SK-N-SH (cell line): ENCODE data around the gene RREB1.

Experiments used
- MXI1 ChIP-seq: IDR thresholded peaks from 2 replicates; pipeline ENCODE4 v1.6.1; 2012; ENCODE audit warnings: mild to moderate bottlenecking, low read depth, low read length, improper control_type of control experiment
- NRF1 ChIP-seq: IDR thresholded peaks from 2 replicates; pipeline ENCODE4 v1.6.1; 2012; ENCODE audit warnings: low read depth, mild to moderate bottlenecking, low read length
- RCOR1 ChIP-seq: fragments of 150-350 bp; IDR thresholded peaks from 2 replicates; pipeline ENCODE4 v1.6.1; 2017; ENCODE audit warnings: antibody characterized with exemption, low read length
- RFX5 ChIP-seq: IDR thresholded peaks from 2 replicates; pipeline ENCODE4 v1.6.1; 2012; ENCODE audit warnings: mild to moderate bottlenecking, improper control_type of control experiment, low read length
- TCF12 ChIP-seq: IDR thresholded peaks from 2 replicates; pipeline ENCODE4 v1.4.0; 2012
- TF ChIP-seq, protein P1 (sequence below): fragments of 200-600 bp; sonication (generic); IDR thresholded peaks from 2 replicates; pipeline ENCODE4 v1.6.1; 2017; ENCODE audit warnings: antibody characterized with exemption, mild to moderate bottlenecking, moderate library complexity
- TF ChIP-seq, protein P2 (sequence below): IDR thresholded peaks from 2 replicates; pipeline ENCODE4; 2012
- TF ChIP-seq, protein P3 (sequence below): fragments of 150-350 bp; IDR thresholded peaks from 2 replicates; pipeline ENCODE4 v1.6.1; 2017; ENCODE audit warnings: antibody characterized with exemption, low read length, low read depth, borderline replicate concordance

DNA sequence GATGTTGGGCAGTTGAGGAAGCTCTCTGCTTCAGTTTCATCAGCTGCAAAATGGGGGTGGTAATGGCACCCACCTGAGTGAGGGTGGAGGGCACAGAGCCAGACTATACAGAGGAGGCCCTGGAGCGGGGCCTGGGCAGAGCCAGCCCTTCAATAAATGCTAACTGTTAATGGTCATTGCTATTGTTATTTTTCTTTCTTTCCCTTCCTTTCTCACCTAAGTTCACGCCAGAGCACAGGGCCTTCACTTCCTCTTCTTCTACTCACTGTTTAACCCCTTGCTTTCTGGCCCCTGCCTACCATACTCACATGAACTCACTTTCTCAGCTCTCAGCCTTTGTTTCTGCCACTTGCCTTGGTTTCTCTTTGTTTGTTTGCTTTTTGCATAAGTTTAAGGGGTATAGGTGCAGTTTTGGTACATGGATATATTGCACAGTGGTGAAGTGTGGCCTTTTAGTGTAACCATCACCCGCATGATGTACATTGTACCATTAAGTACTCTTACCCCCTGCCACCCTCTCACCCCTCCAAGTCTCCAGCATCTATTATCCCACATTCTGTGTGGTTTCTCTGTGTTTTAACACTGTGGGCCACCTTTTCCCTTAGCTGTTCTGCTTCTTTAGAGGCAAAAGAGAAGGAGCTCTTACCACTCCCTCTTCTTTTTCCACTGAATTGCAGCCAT is 7.5 kb upstream of the RREB1 start:
- TF ChIP-seq, protein P1, sequence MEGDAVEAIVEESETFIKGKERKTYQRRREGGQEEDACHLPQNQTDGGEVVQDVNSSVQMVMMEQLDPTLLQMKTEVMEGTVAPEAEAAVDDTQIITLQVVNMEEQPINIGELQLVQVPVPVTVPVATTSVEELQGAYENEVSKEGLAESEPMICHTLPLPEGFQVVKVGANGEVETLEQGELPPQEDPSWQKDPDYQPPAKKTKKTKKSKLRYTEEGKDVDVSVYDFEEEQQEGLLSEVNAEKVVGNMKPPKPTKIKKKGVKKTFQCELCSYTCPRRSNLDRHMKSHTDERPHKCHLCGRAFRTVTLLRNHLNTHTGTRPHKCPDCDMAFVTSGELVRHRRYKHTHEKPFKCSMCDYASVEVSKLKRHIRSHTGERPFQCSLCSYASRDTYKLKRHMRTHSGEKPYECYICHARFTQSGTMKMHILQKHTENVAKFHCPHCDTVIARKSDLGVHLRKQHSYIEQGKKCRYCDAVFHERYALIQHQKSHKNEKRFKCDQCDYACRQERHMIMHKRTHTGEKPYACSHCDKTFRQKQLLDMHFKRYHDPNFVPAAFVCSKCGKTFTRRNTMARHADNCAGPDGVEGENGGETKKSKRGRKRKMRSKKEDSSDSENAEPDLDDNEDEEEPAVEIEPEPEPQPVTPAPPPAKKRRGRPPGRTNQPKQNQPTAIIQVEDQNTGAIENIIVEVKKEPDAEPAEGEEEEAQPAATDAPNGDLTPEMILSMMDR, result no peak
- TF ChIP-seq MXI1 (no peak), RCOR1 (no peak), TCF12 (no peak), RFX5 (no peak), NRF1 (no peak)
- TF ChIP-seq, protein P2, sequence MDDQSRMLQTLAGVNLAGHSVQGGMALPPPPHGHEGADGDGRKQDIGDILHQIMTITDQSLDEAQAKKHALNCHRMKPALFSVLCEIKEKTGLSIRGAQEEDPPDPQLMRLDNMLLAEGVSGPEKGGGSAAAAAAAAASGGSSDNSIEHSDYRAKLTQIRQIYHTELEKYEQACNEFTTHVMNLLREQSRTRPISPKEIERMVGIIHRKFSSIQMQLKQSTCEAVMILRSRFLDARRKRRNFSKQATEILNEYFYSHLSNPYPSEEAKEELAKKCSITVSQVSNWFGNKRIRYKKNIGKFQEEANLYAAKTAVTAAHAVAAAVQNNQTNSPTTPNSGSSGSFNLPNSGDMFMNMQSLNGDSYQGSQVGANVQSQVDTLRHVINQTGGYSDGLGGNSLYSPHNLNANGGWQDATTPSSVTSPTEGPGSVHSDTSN, result no peak
- TF ChIP-seq, protein P3, sequence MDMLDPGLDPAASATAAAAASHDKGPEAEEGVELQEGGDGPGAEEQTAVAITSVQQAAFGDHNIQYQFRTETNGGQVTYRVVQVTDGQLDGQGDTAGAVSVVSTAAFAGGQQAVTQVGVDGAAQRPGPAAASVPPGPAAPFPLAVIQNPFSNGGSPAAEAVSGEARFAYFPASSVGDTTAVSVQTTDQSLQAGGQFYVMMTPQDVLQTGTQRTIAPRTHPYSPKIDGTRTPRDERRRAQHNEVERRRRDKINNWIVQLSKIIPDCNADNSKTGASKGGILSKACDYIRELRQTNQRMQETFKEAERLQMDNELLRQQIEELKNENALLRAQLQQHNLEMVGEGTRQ, result no peak
